HCT116 (cell line): ENCODE data around the gene C16orf82. TPM values are rescaled to one million over a fixed set of nuclear protein-coding genes. Genes with fewer than 3 reads are reported as not detected.

Source experiments
- ATAC-seq: fragments of 200-7000 bp; cut with Tn5 transposase; 2 replicates; pipeline ENCODE4 v1.9.1; 2020; ENCODE audit warnings: mild to moderate bottlenecking, moderate library complexity
- BruUV-seq: library from RNA; stranded (reverse); fragments of 400-500 nt; replicated peaks from 2 replicates; lab custom pipeline; 2021; lab: Mats Ljungman, UMichigan
- CTCF ChIA-PET: fragments of 300-600 bp; sonication (Branson Sonifier 250); formaldehyde crosslinking; loops from one replicate; lab custom pipeline; 2021; ENCODE audit warnings: antibody characterized with exemption; lab: Charles Lee
- POLR2A ChIA-PET: fragments of 300-600, 350-600 bp; sonication (Branson Sonifier 250); formaldehyde crosslinking; loops from one replicate; lab custom pipeline; 2021; ENCODE audit warnings: antibody characterized with exemption; lab: Charles Lee
- RAD21 ChIA-PET, 2 experiments: fragments of 300-600 bp; sonication (Branson Sonifier 250); formaldehyde crosslinking; loops; one replicate each; lab custom pipeline; 2023; ENCODE audit warnings: low total read pairs in 2 of 2; ENCODE audit not compliant: uncharacterized antibody in 2 of 2, unreplicated experiment in 2 of 2, low non-redundant PET in 1 of 2; lab: Charles Lee
- DNase-seq: peaks from one replicate; pipeline ENCODE4 v3.0.0-alpha.2; 2010; ENCODE audit warnings: low read depth, low spot score
- H2AFZ ChIP-seq: fragments of 200-600 bp; shearing (Covaris generic), sonication (generic); 2 replicates; pipeline ENCODE4 v1.6.1; 2017; ENCODE audit warnings: low read depth, mixed run types, mixed read lengths, antibody characterized with exemption, low read length; ENCODE audit not compliant: poor library complexity, severe bottlenecking
- H3K27ac ChIP-seq: 2 replicates; pipeline ENCODE4 v1.5.1; 2012; ENCODE audit warnings: low read depth, low read length
- H3K27me3 ChIP-seq: fragments of 200-600 bp; sonication (generic); 2 replicates; pipeline ENCODE4 v1.6.1; 2016; ENCODE audit warnings: mixed run types, low read length, mixed read lengths; ENCODE audit not compliant: insufficient read depth
- H3K36me3 ChIP-seq, 2 experiments: fragments of 200-500 bp in 1 of 2; fragments of 200-600 bp in 1 of 2; sonication (Bioruptor generic) in 1 of 2; sonication (generic) in 1 of 2; 2 replicates each; pipeline versions ENCODE4 v1.5.1 to v1.6.1; 2014 to 2016; ENCODE audit warnings: low read length in 2 of 2, inconsistent platforms in 1 of 2, mixed read lengths in 1 of 2, mixed run types in 1 of 2; ENCODE audit not compliant: insufficient read depth in 2 of 2, control insufficient read depth in 1 of 2
- H3K4me1 ChIP-seq, 2 experiments: fragments of 200-600 bp in 1 of 2; sonication (generic) in 1 of 2; 2 replicates each; pipeline versions ENCODE4 v1.5.1 to v1.6.1; 2012 to 2017; ENCODE audit warnings: low read length in 2 of 2, inconsistent platforms in 1 of 2, mild to moderate bottlenecking in 1 of 2, mixed read lengths in 1 of 2, mixed run types in 1 of 2, moderate library complexity in 1 of 2; ENCODE audit not compliant: insufficient read depth in 2 of 2, control insufficient read depth in 1 of 2
- H3K4me2 ChIP-seq: fragments of 200-600 bp; sonication (generic); 2 replicates; pipeline ENCODE4 v1.6.1; 2017; ENCODE audit warnings: mixed run types, low read length, mixed read lengths
- H3K4me3 ChIP-seq, 2 experiments: fragments of 200-600 bp in 1 of 2; sonication (generic) in 1 of 2; replicated peaks in 1 of 2; 2 replicates each; pipeline ENCODE4 v1.5.1; 2011 to 2016; ENCODE audit warnings: low read length in 2 of 2, control low read depth in 1 of 2, low read depth in 1 of 2, mild to moderate bottlenecking in 1 of 2, mixed read lengths in 1 of 2, mixed run types in 1 of 2
- H3K79me2 ChIP-seq: fragments of 200-600 bp; sonication (generic); 2 replicates; pipeline ENCODE4 v1.6.1; 2017; ENCODE audit warnings: mild to moderate bottlenecking, mixed run types, low read length, moderate library complexity, mixed read lengths; ENCODE audit not compliant: insufficient read depth
- H3K9ac ChIP-seq: fragments of 200-600 bp; sonication (generic); 2 replicates; pipeline ENCODE4 v1.6.1; 2016; ENCODE audit warnings: low read length, mixed read lengths
- H3K9me2 ChIP-seq: fragments of 200-600 bp; sonication (generic), shearing (Covaris generic); 2 replicates; pipeline ENCODE4 v1.6.1; 2017; ENCODE audit warnings: mixed run types, mild to moderate bottlenecking, moderate library complexity; ENCODE audit not compliant: insufficient read depth
- H3K9me3 ChIP-seq, 2 experiments: fragments of 200-500 bp in 1 of 2; fragments of 200-600 bp in 1 of 2; sonication (Bioruptor generic) in 1 of 2; sonication (generic) in 1 of 2; 2 replicates each; pipeline ENCODE4 v1.6.1; 2014 to 2017; ENCODE audit warnings: low read length in 2 of 2, mixed read lengths in 2 of 2, inconsistent platforms in 1 of 2, low read depth in 1 of 2, mild to moderate bottlenecking in 1 of 2, mixed run types in 1 of 2, moderate library complexity in 1 of 2; ENCODE audit not compliant: control insufficient read depth in 1 of 2, insufficient read depth in 1 of 2
- H4K20me1 ChIP-seq: fragments of 200-600 bp; sonication (generic), shearing (Covaris generic); 2 replicates; pipeline ENCODE4 v1.6.1; 2017; ENCODE audit warnings: mixed run types, mild to moderate bottlenecking, moderate library complexity; ENCODE audit not compliant: insufficient read depth
- CBX3 ChIP-seq: IDR thresholded peaks from 2 replicates; pipeline ENCODE4 v1.6.1; 2012; ENCODE audit warnings: low read depth
- CEBPB ChIP-seq: IDR thresholded peaks from 2 replicates; pipeline ENCODE4 v1.6.1; 2012; ENCODE audit warnings: low read depth
- EGR1 ChIP-seq: IDR thresholded peaks from 2 replicates; pipeline ENCODE4 v1.6.1; 2012; ENCODE audit warnings: low read depth
- ELF1 ChIP-seq: IDR thresholded peaks from 2 replicates; pipeline ENCODE4 v1.6.1; 2012; ENCODE audit warnings: low read depth, borderline replicate concordance
- EZH2phosphoT487 ChIP-seq: fragments of 200-600 bp; IDR thresholded peaks from 2 replicates; pipeline ENCODE4 v1.6.1; 2018; ENCODE audit warnings: antibody characterized with exemption, borderline replicate concordance
- FOSL1 ChIP-seq: IDR thresholded peaks from 2 replicates; pipeline ENCODE4 v1.6.1; 2012; ENCODE audit warnings: low read depth
- JUND ChIP-seq: IDR thresholded peaks from 2 replicates; pipeline ENCODE4 v1.6.1; 2012
- POLR2A ChIP-seq: IDR thresholded peaks from 2 replicates; pipeline ENCODE4 v1.7.0; 2011; ENCODE audit warnings: borderline replicate concordance; ENCODE audit not compliant: insufficient read depth, insufficient read length; ENCODE audit errors: extremely low read depth
- POLR2AphosphoS5 ChIP-seq: IDR thresholded peaks from 2 replicates; pipeline ENCODE4 v1.6.1; 2011; ENCODE audit warnings: mild to moderate bottlenecking, low read depth, low read length, moderate library complexity
- SP1 ChIP-seq: IDR thresholded peaks from 2 replicates; pipeline ENCODE4 v1.6.1; 2012; ENCODE audit warnings: low read depth
- SRF ChIP-seq: IDR thresholded peaks from 2 replicates; pipeline ENCODE4 v1.6.1; 2012; ENCODE audit warnings: low read depth
- TCF7L2 ChIP-seq: IDR thresholded peaks from 2 replicates; pipeline ENCODE4 v1.7.0; 2011; ENCODE audit warnings: borderline replicate concordance, inconsistent platforms; ENCODE audit not compliant: insufficient read depth, insufficient read length; ENCODE audit errors: extremely low read depth
- YY1 ChIP-seq: IDR thresholded peaks from 2 replicates; pipeline ENCODE4 v1.6.1; 2011; ENCODE audit warnings: low read length, low read depth, moderate library complexity, mild to moderate bottlenecking; ENCODE audit not compliant: insufficient replicate concordance; ENCODE audit errors: extremely low read depth
- ZFX ChIP-seq: fragments of 450-650 bp; IDR thresholded peaks from 2 replicates; pipeline ENCODE4 v1.6.1; 2017
- ZNF274 ChIP-seq: fragments of 200-500 bp; sonication (Bioruptor generic); IDR thresholded peaks from 2 replicates; pipeline ENCODE4 v1.6.1; 2014; ENCODE audit warnings: mild to moderate bottlenecking, low read depth, low read length, inconsistent platforms
- intact Hi-C: fragments of 100-400 bp; cut with micrococcal nuclease; formaldehyde crosslinking; loops from 2 replicates; pipeline ENCODE4 v1.10.0; 2022
- total RNA-seq: library from RNA; stranded (reverse); gene quantifications from one replicate; pipeline ENCODE4 v1.2.1, GENCODE V29; 2021; ENCODE audit not compliant: unreplicated experiment
- TF ChIP-seq, protein P1 (sequence below): IDR thresholded peaks from 2 replicates; pipeline ENCODE4 v1.6.1; 2012
- TF ChIP-seq, protein P2 (sequence below): IDR thresholded peaks from 2 replicates; pipeline ENCODE4 v1.6.1; 2012
- TF ChIP-seq, protein P3 (sequence below): IDR thresholded peaks from 2 replicates; pipeline ENCODE4 v1.6.1; 2011; ENCODE audit warnings: mild to moderate bottlenecking, low read length, moderate library complexity; ENCODE audit not compliant: insufficient replicate concordance; ENCODE audit errors: extremely low read depth
- TF ChIP-seq, protein P4 (sequence below), 3 experiments: fragments of 200-600 bp in 1 of 3; sonication (generic) in 1 of 3; IDR thresholded peaks in 2 of 3; conservative IDR thresholded peaks in 1 of 3; 2 replicates each; pipeline ENCODE4 v1.5.1; 2012 to 2017; ENCODE audit warnings: low read depth in 2 of 3, low read length in 2 of 3, antibody characterized with exemption in 1 of 3, borderline replicate concordance in 1 of 3, control low read depth in 1 of 3, mild to moderate bottlenecking in 1 of 3, mixed read lengths in 1 of 3, mixed run types in 1 of 3, moderate library complexity in 1 of 3; ENCODE audit not compliant: insufficient read depth in 1 of 3

The C16orf82 gene
- total RNA-seq, 1 experiment from 2014 or later = not detected

DNA sequence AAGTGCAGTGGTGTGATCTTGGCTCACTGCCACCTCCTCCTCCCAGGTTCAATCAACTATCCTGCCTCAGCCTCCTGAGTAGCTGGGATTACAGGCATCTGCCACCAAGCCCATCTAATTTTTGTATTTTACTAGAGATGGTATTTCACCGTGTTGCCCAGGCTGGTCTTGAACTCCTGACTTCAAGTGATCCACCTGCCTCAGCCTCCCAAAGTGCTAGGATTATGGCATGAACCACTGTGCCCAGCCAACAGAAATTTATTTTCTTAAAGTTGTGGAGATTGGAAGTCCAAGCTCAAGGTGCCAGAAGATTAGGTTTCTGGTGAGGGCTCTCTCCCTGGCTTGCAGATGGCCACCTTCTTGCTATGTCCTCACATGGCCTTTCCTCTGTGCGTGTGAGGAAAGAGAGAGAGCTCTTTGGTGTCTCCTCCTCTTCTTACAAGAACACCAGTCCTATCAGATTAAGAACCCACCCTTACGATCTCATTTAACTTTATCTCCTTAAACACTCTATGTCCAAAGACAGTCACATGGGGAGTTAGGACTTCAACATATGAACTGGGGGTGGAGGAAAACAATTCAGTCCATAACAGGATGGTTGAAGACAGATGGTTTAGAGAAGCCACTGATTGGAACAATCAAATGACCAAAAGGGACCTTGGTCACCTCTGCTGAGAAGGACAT is 31.8 kb downstream of the C16orf82 start:
- BruUV-seq = no TSS peak
- intact Hi-C loops = no loop called here
- CTCF ChIA-PET = interaction anchor here (1.6 kb wide), 1 partner anchor 12 kb away, joined by 5 read pairs; no protein-coding TSS in a partner anchor
- H3K79me2 ChIP-seq = no peaks in the 10 kb centered on the region
- H3K27ac ChIP-seq = no peak overlapping the region
- H3K9me3 ChIP-seq = no peaks in the 10 kb centered on the region
- H3K36me3 ChIP-seq = no peaks in the 10 kb centered on the region
- no peak overlapping the region for H3K9ac ChIP-seq
- no peak overlapping the region for H2AFZ ChIP-seq
- DNase-seq = no peak
- peaks cover 10% of the 10 kb centered on the region for H3K27me3 ChIP-seq
- no peaks in the 10 kb centered on the region for H3K4me1 ChIP-seq
- TF ChIP-seq TCF7L2 = no peak
- TF ChIP-seq, protein P1, sequence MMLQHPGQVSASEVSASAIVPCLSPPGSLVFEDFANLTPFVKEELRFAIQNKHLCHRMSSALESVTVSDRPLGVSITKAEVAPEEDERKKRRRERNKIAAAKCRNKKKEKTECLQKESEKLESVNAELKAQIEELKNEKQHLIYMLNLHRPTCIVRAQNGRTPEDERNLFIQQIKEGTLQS = no peak
- TF ChIP-seq, protein P2, sequence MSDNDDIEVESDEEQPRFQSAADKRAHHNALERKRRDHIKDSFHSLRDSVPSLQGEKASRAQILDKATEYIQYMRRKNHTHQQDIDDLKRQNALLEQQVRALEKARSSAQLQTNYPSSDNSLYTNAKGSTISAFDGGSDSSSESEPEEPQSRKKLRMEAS = no peak
- no peak for TF ChIP-seq POLR2AphosphoS5
- TF ChIP-seq, protein P3, sequence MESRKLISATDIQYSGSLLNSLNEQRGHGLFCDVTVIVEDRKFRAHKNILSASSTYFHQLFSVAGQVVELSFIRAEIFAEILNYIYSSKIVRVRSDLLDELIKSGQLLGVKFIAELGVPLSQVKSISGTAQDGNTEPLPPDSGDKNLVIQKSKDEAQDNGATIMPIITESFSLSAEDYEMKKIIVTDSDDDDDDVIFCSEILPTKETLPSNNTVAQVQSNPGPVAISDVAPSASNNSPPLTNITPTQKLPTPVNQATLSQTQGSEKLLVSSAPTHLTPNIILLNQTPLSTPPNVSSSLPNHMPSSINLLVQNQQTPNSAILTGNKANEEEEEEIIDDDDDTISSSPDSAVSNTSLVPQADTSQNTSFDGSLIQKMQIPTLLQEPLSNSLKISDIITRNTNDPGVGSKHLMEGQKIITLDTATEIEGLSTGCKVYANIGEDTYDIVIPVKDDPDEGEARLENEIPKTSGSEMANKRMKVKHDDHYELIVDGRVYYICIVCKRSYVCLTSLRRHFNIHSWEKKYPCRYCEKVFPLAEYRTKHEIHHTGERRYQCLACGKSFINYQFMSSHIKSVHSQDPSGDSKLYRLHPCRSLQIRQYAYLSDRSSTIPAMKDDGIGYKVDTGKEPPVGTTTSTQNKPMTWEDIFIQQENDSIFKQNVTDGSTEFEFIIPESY = no peak
- no peak for TF ChIP-seq SRF
- TF ChIP-seq CBX3 = no peak
- TF ChIP-seq EGR1 = no peak
- TF ChIP-seq POLR2A = no peak
- TF ChIP-seq, protein P4, sequence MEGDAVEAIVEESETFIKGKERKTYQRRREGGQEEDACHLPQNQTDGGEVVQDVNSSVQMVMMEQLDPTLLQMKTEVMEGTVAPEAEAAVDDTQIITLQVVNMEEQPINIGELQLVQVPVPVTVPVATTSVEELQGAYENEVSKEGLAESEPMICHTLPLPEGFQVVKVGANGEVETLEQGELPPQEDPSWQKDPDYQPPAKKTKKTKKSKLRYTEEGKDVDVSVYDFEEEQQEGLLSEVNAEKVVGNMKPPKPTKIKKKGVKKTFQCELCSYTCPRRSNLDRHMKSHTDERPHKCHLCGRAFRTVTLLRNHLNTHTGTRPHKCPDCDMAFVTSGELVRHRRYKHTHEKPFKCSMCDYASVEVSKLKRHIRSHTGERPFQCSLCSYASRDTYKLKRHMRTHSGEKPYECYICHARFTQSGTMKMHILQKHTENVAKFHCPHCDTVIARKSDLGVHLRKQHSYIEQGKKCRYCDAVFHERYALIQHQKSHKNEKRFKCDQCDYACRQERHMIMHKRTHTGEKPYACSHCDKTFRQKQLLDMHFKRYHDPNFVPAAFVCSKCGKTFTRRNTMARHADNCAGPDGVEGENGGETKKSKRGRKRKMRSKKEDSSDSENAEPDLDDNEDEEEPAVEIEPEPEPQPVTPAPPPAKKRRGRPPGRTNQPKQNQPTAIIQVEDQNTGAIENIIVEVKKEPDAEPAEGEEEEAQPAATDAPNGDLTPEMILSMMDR (IDR thresholded peaks at IDR 0.05 in 2 of 3, conservative IDR thresholded peaks at IDR 0.05 in 1 of 3; ENCODE audit: borderline replicate concordance in 1 of 3, insufficient read depth in 1 of 3, low read depth in 2 of 3, low read length in 2 of 3) = no peak
- no peak for TF ChIP-seq SP1
- no peak for TF ChIP-seq JUND
- TF ChIP-seq EZH2phosphoT487 = no peak
- no peak for TF ChIP-seq FOSL1
- no peak for TF ChIP-seq ZNF274
- no peak for TF ChIP-seq CEBPB
- no peak for TF ChIP-seq ELF1
- no peak for TF ChIP-seq ZFX
- TF ChIP-seq YY1 = no peak
- TF ChIP-seq, all 23 proteins: peak for 0
- ChIA-PET POLR2A (no interaction called here), RAD21 (no interaction called here)
- no peak for ATAC-seq
- H3K9me2 ChIP-seq = no peaks in the 10 kb centered on the region
- H3K4me2 ChIP-seq = no peak overlapping the region
- no peak overlapping the region for H3K4me3 ChIP-seq
- H4K20me1 ChIP-seq = no peaks in the 10 kb centered on the region
